Measurements from ENCODE around the gene KIFC1.
A peak's percentile ranks its signal among the peaks of the same experiment; 100 is the strongest.

The KIFC1 gene

DNA sequence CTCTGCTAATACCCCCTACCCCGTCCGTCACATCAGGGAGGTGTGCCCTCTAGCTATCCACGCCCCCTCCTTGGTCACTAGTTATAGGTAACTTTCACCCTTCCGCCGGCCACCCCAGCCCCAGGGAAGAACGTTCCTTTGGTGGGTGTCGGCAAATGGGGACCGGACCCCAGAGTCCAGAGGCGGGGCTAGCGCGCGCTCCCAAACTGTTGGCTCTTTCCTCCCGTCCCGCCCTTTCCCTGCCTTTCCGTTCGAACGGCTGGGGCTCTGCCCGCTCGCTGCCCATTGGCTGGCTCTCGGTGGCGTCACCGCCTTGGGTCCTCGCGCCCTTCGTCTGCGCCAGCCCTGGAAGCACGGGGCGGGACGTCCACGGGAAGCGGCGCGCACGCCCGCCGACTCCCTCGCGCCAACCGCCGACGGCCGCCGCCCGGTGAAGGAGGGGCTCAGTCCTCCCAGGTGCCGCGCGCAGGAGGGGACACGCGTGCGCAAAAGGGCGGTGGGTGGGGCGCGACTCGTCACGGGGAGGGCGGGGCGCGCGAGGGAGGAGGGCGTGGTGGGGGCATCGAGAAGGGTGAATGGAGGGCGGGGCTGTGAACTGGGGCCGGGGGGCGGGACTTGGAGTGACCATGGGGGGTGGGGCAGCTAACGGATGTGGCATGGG, 18.6 kb downstream of the KIFC1 start:
- DNase-seq (ENCODE audit: insufficient read length), result peak; percentile 99
- TF ChIP-seq POLR2A (IDR thresholded peaks at IDR 0.05; ENCODE audit: low read depth, low read length), result peak; percentile 57; the same call in 1 of the 2 replicates
- TF ChIP-seq POLR2AphosphoS5 (IDR thresholded peaks at IDR 0.05; ENCODE audit: low read depth, low read length), result peak; percentile 79
- no peak for TF ChIP-seq TAF1 (IDR thresholded peaks at IDR 0.05; ENCODE audit: borderline replicate concordance, low read depth, low read length)
- FAIRE-seq, result peak; percentile 98

DNA sequence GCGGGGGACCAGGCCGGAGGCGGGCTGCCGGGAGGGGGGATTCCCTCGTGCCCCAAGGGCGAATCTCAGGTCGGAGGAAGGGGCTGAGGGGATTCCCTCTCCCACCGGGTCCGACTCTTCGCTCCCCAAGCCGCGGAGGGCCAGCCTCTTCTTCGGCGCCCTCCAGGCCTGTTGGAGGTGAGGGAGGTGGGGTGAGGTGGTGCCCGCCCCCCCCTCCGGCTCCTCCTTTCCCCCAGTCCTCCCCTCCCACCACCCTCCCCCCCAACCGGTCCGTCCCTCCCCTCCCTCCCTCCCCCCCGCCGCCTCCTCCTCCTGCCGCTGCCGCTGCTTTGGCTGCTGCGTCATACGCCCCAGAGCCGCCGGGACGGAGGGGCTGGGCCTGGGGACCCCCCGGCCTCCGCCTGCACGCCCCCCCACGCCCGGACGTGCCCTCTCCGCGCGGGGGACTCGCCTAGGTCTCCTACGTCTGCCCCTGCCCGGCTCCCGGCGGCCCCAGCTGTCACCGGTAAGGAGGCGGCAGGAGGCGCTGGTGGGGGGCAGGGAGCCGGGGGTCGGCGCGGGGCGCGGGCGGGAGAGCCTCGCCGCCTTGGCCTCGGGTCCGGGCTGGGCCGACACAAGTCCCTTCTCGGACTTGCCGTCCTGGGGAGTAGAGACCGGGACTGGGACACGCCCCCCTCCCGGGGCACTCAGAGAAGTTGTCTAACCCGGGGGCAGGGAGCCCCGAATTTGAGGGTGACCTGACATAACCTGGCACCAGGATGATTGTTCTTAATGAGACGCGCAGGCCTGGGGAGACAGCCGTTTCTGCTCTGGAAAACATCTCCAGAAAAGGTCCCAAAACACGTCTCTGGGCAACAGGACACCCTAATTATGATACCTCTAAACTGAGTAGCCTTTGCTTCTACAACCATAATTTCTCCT, 19.3 kb downstream of the KIFC1 start, which contains the start of gene PHF1:
PHF1 (plus strand) TSS at position 304 of the 921 bp plus-strand sequence. CDS start 1,250 bp downstream, outside the sequence.
- TF ChIP-seq POLR2A (IDR thresholded peaks at IDR 0.05; ENCODE audit: low read depth, low read length) (peak; percentile 46; the same call in 1 of the 2 replicates), TAF1 (IDR thresholded peaks at IDR 0.05; ENCODE audit: borderline replicate concordance, low read depth, low read length) (no peak), POLR2AphosphoS5 (IDR thresholded peaks at IDR 0.05; ENCODE audit: low read depth, low read length) (no peak)
- DNase-seq (ENCODE audit: insufficient read length) (peak; percentile 80), FAIRE-seq (no peak)

DNA sequence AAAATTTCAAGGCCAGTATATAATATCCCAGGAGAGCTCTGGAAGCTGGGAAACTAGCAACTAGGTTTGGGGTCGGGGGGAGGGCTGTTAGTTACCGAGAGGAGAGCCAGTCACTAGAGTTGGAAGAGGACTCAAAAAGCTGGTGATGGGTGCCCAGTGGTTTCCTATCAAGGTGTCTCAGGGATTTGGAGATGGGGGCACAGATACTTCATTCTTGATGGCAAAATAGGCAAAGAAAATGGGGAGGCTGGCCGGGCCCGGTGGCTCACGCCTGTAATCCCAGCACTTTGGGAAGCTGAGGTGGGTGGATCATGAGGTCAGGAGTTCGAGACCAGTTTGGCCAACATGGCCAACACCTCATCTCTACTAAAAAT, 20.0 kb downstream of the KIFC1 start:
- TF ChIP-seq POLR2A (IDR thresholded peaks at IDR 0.05; ENCODE audit: low read depth, low read length), result no peak
- no peak for TF ChIP-seq POLR2AphosphoS5 (IDR thresholded peaks at IDR 0.05; ENCODE audit: low read depth, low read length)
- no peak for TF ChIP-seq TAF1 (IDR thresholded peaks at IDR 0.05; ENCODE audit: borderline replicate concordance, low read depth, low read length)
- FAIRE-seq (no peak), DNase-seq (ENCODE audit: insufficient read length) (no peak)

GRCh38 chr6:33412140-33413009, 20.8 kb downstream of the KIFC1 start:
- TF ChIP-seq TAF1 (IDR thresholded peaks at IDR 0.05; ENCODE audit: borderline replicate concordance, low read depth, low read length), result no peak
- no peak for TF ChIP-seq POLR2AphosphoS5 (IDR thresholded peaks at IDR 0.05; ENCODE audit: low read depth, low read length)
- no peak for TF ChIP-seq POLR2A (IDR thresholded peaks at IDR 0.05; ENCODE audit: low read depth, low read length)
- FAIRE-seq (no peak), DNase-seq (ENCODE audit: insufficient read length) (no peak)

DNA sequence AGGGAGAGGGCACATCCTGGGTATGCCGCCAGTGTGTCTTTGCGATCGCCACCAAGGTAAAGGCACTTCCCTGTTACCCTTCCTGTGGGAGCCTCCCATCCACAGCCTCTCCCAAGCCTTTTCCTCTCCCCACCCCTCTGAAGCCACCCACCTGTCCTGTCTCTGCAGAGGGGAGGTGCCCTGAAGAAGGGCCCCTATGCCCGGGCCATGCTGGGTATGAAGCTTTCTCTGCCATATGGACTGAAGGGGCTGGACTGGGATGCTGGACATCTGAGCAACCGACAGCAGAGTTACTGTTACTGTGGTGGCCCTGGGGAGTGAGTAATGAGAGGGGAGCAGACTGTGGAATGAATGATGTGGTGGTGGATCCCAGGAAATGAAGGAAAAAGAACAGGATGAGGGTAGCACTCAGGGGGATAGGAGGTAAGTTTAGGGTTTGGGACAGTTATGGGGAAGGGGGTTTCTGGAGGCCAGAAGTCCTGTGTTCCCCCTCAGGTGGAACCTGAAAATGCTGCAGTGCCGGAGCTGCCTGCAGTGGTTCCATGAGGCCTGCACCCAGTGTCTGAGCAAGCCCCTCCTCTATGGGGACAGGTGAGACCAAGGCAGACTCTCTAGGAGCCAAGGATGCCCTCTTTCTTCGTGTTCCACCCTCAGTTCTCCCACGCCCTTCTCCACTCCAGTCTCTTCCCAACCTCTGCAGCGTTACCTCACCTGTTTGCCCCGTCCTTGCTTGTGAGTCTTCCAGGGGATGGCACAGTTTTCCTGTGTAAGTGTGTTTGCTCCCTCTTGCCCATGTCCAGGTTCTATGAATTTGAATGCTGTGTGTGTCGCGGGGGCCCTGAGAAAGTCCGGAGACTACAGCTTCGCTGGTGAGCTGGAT, 21.9 kb downstream of the KIFC1 start:
- no peak for TF ChIP-seq TAF1 (IDR thresholded peaks at IDR 0.05; ENCODE audit: borderline replicate concordance, low read depth, low read length)
- TF ChIP-seq POLR2AphosphoS5 (IDR thresholded peaks at IDR 0.05; ENCODE audit: low read depth, low read length), result no peak; the same call in 1 of the 2 replicates
- TF ChIP-seq POLR2A (IDR thresholded peaks at IDR 0.05; ENCODE audit: low read depth, low read length), result no peak; the same call in 1 of the 2 replicates
- FAIRE-seq (no peak), DNase-seq (ENCODE audit: insufficient read length) (no peak)

DNA sequence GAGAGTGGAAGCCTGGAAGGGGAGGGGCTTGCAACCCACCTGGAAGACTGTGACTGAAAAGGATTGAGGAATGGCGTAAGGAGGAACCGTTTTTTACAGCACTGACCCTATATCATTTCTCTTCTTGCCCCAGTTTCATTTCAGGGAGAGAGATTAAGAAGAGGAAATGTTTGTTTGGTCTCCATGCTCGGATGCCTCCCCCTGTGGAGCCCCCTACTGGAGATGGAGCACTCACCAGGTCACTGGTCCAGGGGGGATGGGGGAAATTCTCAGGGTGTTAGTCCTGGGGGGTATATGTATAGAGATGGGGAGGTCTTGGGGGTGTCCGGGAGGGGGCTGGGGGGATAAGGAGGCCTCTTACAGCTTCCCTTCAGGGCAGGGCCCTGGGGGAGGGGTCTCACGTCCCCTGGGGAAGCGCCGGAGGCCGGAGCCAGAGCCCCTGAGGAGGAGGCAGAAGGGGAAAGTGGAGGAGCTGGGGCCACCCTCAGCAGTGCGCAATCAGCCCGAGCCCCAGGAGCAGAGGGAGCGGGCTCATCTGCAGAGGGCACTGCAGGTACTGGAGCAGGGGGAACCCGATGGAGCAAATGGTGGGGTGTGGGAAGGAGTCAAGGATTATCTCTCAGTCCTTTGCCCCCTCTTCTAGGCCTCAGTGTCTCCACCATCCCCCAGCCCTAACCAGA, 23.1 kb downstream of the KIFC1 start:
- FAIRE-seq (no peak), DNase-seq (ENCODE audit: insufficient read length) (no peak)
- no peak for TF ChIP-seq TAF1 (IDR thresholded peaks at IDR 0.05; ENCODE audit: borderline replicate concordance, low read depth, low read length)
- no peak for TF ChIP-seq POLR2AphosphoS5 (IDR thresholded peaks at IDR 0.05; ENCODE audit: low read depth, low read length)
- no peak for TF ChIP-seq POLR2A (IDR thresholded peaks at IDR 0.05; ENCODE audit: low read depth, low read length)

GRCh38 chr6:33415831-33416230, 24.2 kb downstream of the KIFC1 start:
- FAIRE-seq (no peak), DNase-seq (ENCODE audit: insufficient read length) (no peak)
- no peak for TF ChIP-seq TAF1 (IDR thresholded peaks at IDR 0.05; ENCODE audit: borderline replicate concordance, low read depth, low read length)
- no peak for TF ChIP-seq POLR2AphosphoS5 (IDR thresholded peaks at IDR 0.05; ENCODE audit: low read depth, low read length)
- no peak for TF ChIP-seq POLR2A (IDR thresholded peaks at IDR 0.05; ENCODE audit: low read depth, low read length)

DNA sequence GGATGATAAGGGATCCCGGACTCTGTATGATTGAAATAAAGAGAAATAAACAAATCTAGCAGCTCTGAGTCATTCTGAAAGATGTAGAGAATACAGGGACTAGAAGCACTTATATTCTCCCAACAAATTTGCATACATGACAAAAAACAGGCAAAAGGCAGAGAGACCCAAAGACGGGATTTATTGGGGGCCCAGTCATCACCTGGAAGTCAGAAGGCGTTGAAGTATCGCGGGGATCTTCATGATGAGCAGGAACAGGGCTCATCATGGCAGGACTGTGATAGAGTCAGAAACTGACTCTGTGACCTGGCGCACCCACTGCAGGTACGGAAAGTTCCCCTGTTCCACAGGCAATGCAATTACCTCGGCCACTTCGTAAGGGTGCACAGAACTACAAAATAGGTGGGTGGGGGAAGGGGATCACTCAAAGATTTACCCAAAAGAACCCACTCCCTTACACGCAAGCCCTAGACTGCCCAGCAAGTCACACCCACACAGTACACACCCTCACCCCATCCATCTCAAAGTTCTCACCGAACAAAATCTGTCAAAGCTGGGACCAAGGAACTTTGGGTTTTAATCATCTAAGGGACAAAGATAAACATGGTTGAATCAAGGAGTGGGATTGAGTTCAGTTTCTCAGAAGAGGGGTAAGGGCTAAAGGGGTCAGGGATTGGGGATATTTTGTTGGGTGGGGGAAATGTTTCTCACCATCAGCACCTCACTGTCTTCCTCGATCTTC, 24.9 kb downstream of the KIFC1 start:
- peak; percentile 91 for FAIRE-seq
- no peak for DNase-seq (ENCODE audit: insufficient read length)
- TF ChIP-seq POLR2A (IDR thresholded peaks at IDR 0.05; ENCODE audit: low read depth, low read length), result peak; percentile 56
- TF ChIP-seq POLR2AphosphoS5 (IDR thresholded peaks at IDR 0.05; ENCODE audit: low read depth, low read length), result no peak
- TF ChIP-seq TAF1 (IDR thresholded peaks at IDR 0.05; ENCODE audit: borderline replicate concordance, low read depth, low read length), result peak; percentile 26; the same call in 1 of the 2 replicates
